Measurements from ENCODE around the gene CPM. TPM values are rescaled to one million over a fixed set of nuclear protein-coding genes. Genes with fewer than 3 reads are reported as not detected.

CPM gene
- total RNA-seq, 4 donors from 2014 or later = 30.2 to 51.9 (median 35.0) TPM

DNA sequence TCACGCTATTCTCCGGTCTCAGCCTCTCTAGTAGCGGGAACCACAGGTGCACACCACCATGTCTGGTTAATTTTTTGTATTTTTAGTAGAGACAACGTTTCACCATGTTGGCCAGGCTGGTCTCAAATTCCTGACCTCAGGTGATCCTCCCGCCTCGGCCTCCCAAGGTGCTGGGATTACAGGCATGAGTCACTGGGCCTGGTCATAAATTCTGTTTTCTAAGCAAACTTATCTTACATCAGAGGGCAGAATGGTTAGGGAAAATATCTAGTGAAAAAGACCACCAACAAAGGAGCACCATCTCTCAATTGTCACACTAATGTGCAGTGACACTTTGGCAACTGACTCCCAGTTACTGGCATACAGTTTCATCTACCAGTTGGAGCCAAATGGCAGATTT lies 2.8 kb downstream of the CPM start:
- no peaks in the 10 kb centered on the region for H3K36me3 ChIP-seq
- intact Hi-C loops (cut with DNase I) = no loop called here
- TF ChIP-seq, protein P1, sequence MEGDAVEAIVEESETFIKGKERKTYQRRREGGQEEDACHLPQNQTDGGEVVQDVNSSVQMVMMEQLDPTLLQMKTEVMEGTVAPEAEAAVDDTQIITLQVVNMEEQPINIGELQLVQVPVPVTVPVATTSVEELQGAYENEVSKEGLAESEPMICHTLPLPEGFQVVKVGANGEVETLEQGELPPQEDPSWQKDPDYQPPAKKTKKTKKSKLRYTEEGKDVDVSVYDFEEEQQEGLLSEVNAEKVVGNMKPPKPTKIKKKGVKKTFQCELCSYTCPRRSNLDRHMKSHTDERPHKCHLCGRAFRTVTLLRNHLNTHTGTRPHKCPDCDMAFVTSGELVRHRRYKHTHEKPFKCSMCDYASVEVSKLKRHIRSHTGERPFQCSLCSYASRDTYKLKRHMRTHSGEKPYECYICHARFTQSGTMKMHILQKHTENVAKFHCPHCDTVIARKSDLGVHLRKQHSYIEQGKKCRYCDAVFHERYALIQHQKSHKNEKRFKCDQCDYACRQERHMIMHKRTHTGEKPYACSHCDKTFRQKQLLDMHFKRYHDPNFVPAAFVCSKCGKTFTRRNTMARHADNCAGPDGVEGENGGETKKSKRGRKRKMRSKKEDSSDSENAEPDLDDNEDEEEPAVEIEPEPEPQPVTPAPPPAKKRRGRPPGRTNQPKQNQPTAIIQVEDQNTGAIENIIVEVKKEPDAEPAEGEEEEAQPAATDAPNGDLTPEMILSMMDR (IDR thresholded peaks at IDR 0.05) = no peak
- TF ChIP-seq POLR2AphosphoS5 (IDR thresholded peaks at IDR 0.05) (no peak), POLR2A (IDR thresholded peaks at IDR 0.05; ENCODE audit: low read depth) (no peak)
- H3K9me3 ChIP-seq = no peaks in the 10 kb centered on the region
- WGBS = 88% methylated on average over 6 of the region's 6 CpGs
- peaks cover 0 to 18% (median 14%) of the 10 kb centered on the region in 4 donors for H3K4me1 ChIP-seq
- DNase-seq (ENCODE audit: extremely low spot score) = no peak
- peak overlapping the region; percentile 8 to 68 (median 38) for H3K4me3 ChIP-seq
- no peak overlapping the region for H3K27ac ChIP-seq (replicated peaks in 1 of 4)
- peaks cover 0 to 21% (median 0%) of the 10 kb centered on the region in 4 donors for H3K27me3 ChIP-seq

DNA sequence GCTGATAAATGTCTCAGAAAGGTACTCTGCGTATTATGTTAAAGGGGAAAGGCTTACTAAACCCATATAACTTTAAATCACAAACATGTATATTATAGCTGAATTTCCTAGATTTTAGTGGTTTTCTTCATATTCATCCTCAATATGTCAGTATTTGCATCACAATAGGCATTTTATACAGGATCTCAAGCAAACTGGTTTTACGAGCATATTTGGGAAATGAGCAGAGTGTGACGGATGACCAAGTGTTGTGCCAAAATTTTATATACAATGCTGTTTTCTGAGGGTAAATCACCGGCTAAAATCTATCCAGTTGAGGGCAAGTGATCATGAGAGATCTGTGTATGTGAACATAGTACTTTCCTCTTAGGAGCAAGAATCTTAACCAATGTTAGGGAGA lies 8.4 kb downstream of the CPM start:
- TF ChIP-seq POLR2A (IDR thresholded peaks at IDR 0.05; ENCODE audit: low read depth) (no peak), EP300 (IDR thresholded peaks at IDR 0.05) (no peak), POLR2AphosphoS5 (IDR thresholded peaks at IDR 0.05) (no peak)
- TF ChIP-seq, protein P1 (IDR thresholded peaks at IDR 0.05) = no peak
- intact Hi-C loops (cut with DNase I) = no loop called here
- Histone ChIP-seq H3K36me3 (no peaks in the 10 kb centered on the region), H3K27ac (replicated peaks in 1 of 4) (no peak overlapping the region), H3K27me3 (no peaks in the 10 kb centered on the region), H3K9me3 (no peaks in the 10 kb centered on the region), H3K4me1 (no peaks in the 10 kb centered on the region), H3K4me3 (no peak overlapping the region)
- WGBS = 90% methylated on average over 4 of the region's 4 CpGs
- DNase-seq (ENCODE audit: extremely low spot score) = no peak

DNA sequence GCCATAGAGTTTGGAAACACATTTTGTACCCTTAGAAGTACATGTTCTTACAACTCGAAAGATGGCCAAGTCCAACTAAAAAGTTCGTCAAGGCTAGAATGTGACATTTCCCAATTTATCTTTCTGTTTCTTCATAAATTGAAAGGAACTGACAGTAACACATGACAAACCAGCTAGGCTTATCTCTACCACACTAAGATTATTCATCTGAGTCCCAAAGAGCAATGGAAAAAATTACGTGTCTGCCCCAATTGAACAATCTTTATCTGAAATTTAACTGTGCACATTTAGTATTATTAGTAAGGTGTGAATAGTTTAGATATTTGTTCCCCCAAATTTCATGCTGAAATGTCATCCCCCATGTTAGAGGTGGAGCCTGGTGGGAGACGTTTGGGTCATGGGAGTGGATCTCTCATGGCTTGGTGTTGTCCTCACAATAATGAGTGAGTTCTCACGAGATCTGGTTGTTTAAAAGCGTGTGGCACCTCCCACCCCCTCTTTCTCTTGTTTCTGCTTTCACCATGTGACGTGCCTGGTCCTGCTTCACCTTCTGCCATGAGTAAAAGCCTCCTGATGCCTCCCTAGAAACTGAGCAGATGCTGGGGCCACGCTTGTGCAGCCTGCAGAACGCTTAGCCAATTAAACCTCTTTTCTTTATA lies 13.3 kb downstream of the CPM start:
- Histone ChIP-seq H3K9me3 (no peaks in the 10 kb centered on the region), H3K27ac (replicated peaks in 1 of 4) (no peak overlapping the region), H3K36me3 (no peaks in the 10 kb centered on the region), H3K27me3 (no peaks in the 10 kb centered on the region), H3K4me3 (no peak overlapping the region), H3K4me1 (peaks cover 0 to under 1% (median 0%) of the 10 kb centered on the region in 4 donors)
- intact Hi-C loops (cut with DNase I) = no loop called here
- DNase-seq (ENCODE audit: extremely low spot score) = no peak
- TF ChIP-seq POLR2A (IDR thresholded peaks at IDR 0.05; ENCODE audit: low read depth) = no peak
- TF ChIP-seq, protein P1 (IDR thresholded peaks at IDR 0.05) = no peak
- no peak for TF ChIP-seq EP300 (IDR thresholded peaks at IDR 0.05)
- TF ChIP-seq POLR2AphosphoS5 (IDR thresholded peaks at IDR 0.05) = no peak
- WGBS = 92% methylated on average over 9 of the region's 9 CpGs

DNA sequence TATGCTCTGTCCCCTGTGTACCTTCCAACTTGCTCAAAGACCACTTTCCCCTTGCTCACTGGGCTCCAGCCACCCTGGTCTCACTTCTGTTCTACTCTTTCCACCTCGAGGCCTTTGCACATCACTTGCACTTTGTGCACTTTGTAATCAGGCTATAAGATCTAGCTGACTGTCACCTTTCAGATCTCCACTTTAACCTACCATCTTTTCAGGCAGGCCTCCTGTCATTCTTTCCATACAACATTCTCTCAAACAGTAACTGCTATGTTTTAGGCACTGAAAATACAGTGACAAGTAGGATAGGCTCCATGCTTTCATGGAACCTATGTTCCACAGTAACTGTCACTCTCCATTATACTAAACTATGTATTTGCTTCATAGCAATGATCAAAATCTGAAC lies 14.0 kb downstream of the CPM start:
- Histone ChIP-seq H3K36me3 (no peaks in the 10 kb centered on the region), H3K27me3 (no peaks in the 10 kb centered on the region), H3K9me3 (no peaks in the 10 kb centered on the region), H3K4me3 (no peak overlapping the region), H3K27ac (replicated peaks in 1 of 4) (no peak overlapping the region), H3K4me1 (peaks cover 0 to 5% (median 0%) of the 10 kb centered on the region in 4 donors)
- intact Hi-C loops (cut with DNase I) = no loop called here
- no peak for TF ChIP-seq POLR2AphosphoS5 (IDR thresholded peaks at IDR 0.05)
- DNase-seq (ENCODE audit: extremely low spot score) = no peak
- 74% methylated on average over 1 of the region's 1 CpG for WGBS

DNA sequence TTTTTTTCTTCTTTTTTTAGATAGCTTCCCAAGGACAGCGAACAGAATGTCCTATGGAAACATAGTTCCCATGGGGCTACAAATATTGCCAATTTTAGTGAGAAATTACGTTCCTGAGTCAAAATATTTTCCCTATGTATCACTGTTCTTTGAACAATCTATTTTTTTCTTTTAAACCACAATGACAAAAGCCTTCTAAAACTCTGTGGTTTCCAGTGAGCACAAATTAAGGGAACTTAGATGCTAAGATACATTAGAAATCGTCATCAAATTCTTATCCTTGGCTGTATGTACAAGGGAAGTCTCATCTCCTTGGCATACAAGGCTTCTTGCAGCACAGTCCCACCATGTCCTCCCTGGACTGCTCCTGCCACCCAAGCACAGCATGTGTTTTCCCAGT lies 17.9 kb downstream of the CPM start:
- Histone ChIP-seq H3K9me3 (no peaks in the 10 kb centered on the region), H3K4me1 (peaks cover 0 to 5% (median 0%) of the 10 kb centered on the region in 4 donors), H3K27me3 (no peaks in the 10 kb centered on the region), H3K36me3 (no peaks in the 10 kb centered on the region), H3K4me3 (no peak overlapping the region), H3K27ac (replicated peaks in 1 of 4) (peak overlapping the region in 1 of 4 donors; percentile 34)
- no peak for DNase-seq (ENCODE audit: extremely low spot score)
- TF ChIP-seq EP300 (IDR thresholded peaks at IDR 0.05) (no peak), POLR2A (IDR thresholded peaks at IDR 0.05; ENCODE audit: low read depth) (no peak), POLR2AphosphoS5 (IDR thresholded peaks at IDR 0.05) (no peak)
- TF ChIP-seq, protein P1 (IDR thresholded peaks at IDR 0.05) = no peak
- 69% methylated on average over 3 of the region's 3 CpGs for WGBS
- intact Hi-C loops (cut with DNase I) = no loop called here
